Caco-2 (cell line): ENCODE data around the gene MFAP3. TPM values are rescaled to one million over a fixed set of nuclear protein-coding genes. Genes with fewer than 3 reads are reported as not detected.

Experiments
- BruUV-seq: library from RNA; stranded (reverse); fragments of 400-500 nt; replicated peaks from 2 replicates; lab custom pipeline; 2021; lab: Mats Ljungman, UMichigan
- CTCF ChIA-PET: fragments of 300-600 bp; sonication (Branson Sonifier 250); formaldehyde crosslinking; loops from one replicate; lab custom pipeline; 2022; ENCODE audit warnings: antibody characterized with exemption; lab: Charles Lee
- POLR2A ChIA-PET: fragments of 300-600 bp; sonication (Branson Sonifier 250); formaldehyde crosslinking; loops from one replicate; lab custom pipeline; 2022; ENCODE audit warnings: antibody characterized with exemption; lab: Charles Lee
- DNase-seq, 2 experiments: peaks; one replicate each; pipeline versions ENCODE4 v3.0.0 to v3.0.0-alpha.2; 2020 to 2022
- H3K27me3 ChIP-seq: replicated peaks from 2 replicates; pipeline ENCODE4 v1.6.0; 2011; ENCODE audit warnings: low read length; ENCODE audit not compliant: control insufficient read depth, insufficient read depth
- H3K36me3 ChIP-seq: 2 replicates; pipeline ENCODE4 v1.5.1; 2011; ENCODE audit warnings: low read length; ENCODE audit not compliant: control insufficient read depth, insufficient read depth
- H3K4me1 ChIP-seq: fragments of 250-450 bp; sonication (Bioruptor Pico); 2 replicates; pipeline ENCODE4 v1.5.1; 2020; ENCODE audit warnings: mild to moderate bottlenecking
- H3K4me3 ChIP-seq: 2 replicates; pipeline ENCODE4 v1.5.1; 2011; ENCODE audit warnings: low read depth, mild to moderate bottlenecking, control low read depth, low read length
- H3K9me3 ChIP-seq: fragments of 250-450 bp; sonication (Bioruptor Pico); 2 replicates; pipeline ENCODE4 v1.5.1; 2020; ENCODE audit warnings: mild to moderate bottlenecking, moderate library complexity
- H3K27ac Mint-ChIP-seq: one replicate; pipeline ENCODE4 v1.8.0; 2022; ENCODE audit warnings: mixed read lengths; ENCODE audit not compliant: unreplicated experiment
- H3K27me3 Mint-ChIP-seq: one replicate; pipeline ENCODE4 v1.8.0; 2022; ENCODE audit warnings: mixed read lengths; ENCODE audit not compliant: insufficient read depth, unreplicated experiment
- H3K36me3 Mint-ChIP-seq: one replicate; pipeline ENCODE4 v1.8.0; 2022; ENCODE audit warnings: mild to moderate bottlenecking, mixed read lengths; ENCODE audit not compliant: insufficient read depth, unreplicated experiment
- H3K4me1 Mint-ChIP-seq: one replicate; pipeline ENCODE4 v1.8.0; 2022; ENCODE audit warnings: low read depth, mixed read lengths; ENCODE audit not compliant: unreplicated experiment
- H3K4me3 Mint-ChIP-seq: one replicate; pipeline ENCODE4 v1.8.0; 2022; ENCODE audit warnings: mild to moderate bottlenecking, moderate library complexity, mixed read lengths; ENCODE audit not compliant: unreplicated experiment
- H3K9me3 Mint-ChIP-seq: one replicate; pipeline ENCODE4 v1.8.0; 2022; ENCODE audit warnings: mixed read lengths; ENCODE audit not compliant: unreplicated experiment
- intact Hi-C: fragments of 100-400 bp; cut with micrococcal nuclease; formaldehyde crosslinking; loops from one replicate; pipeline ENCODE4 v1.10.0; 2022; ENCODE audit not compliant: unreplicated experiment
- total RNA-seq: library from RNA; stranded (reverse); gene quantifications from 2 replicates; pipeline ENCODE4 v1.2.3, GENCODE V29; 2022
- TF ChIP-seq, protein P1 (sequence below), 2 experiments: fragments of 200-600 bp in 1 of 2; IDR thresholded peaks; 1 replicate in 1 of 2; 2 replicates in 1 of 2; pipeline versions ENCODE4 v1.5.1 to v1.8.0; 2011 to 2022; ENCODE audit warnings: antibody characterized with exemption in 1 of 2, control low read depth in 1 of 2, inconsistent platforms in 1 of 2, low read depth in 1 of 2, low read length in 1 of 2, mild to moderate bottlenecking in 1 of 2, moderate library complexity in 1 of 2; ENCODE audit not compliant: insufficient read depth in 1 of 2, severe bottlenecking in 1 of 2, unreplicated experiment in 1 of 2

Gene MFAP3
- total RNA-seq, 1 experiment from 2014 or later, result 24.1 TPM

GRCh38 chr5:154038261-154038706, 483 bp upstream of the MFAP3 start:
- Mint-ChIP-seq H3K27me3 (no peaks in the 10 kb centered on the region), H3K4me3 (peak overlapping the region; percentile 92), H3K36me3 (no peaks in the 10 kb centered on the region), H3K4me1 (peaks cover 6% of the 10 kb centered on the region), H3K9me3 (no peaks in the 10 kb centered on the region), H3K27ac (peak overlapping the region; percentile 89)
- ChIA-PET CTCF (interaction anchor here (1.0 to 1.2 kb wide), 4 partner anchors 34 to 367 kb away, joined by 3 to 7 read pairs (median 6); partner anchors contain the start of gene GALNT10), POLR2A (interaction anchor here (0.5 to 1.6 kb wide), 4 partner anchors 9 to 644 kb away, joined by 4 to 5 read pairs (median 4); partner anchors contain the start of gene GALNT10)
- DNase-seq, result peak in 1 of 2 experiments; percentile 45
- Histone ChIP-seq H3K4me3 (peak overlapping the region; percentile 54), H3K36me3 (no peaks in the 10 kb centered on the region), H3K4me1 (0 out of 2 replicates have a peak, but pooled peaks cover 4% of the 10 kb centered on the region), H3K27me3 (no peaks in the 10 kb centered on the region), H3K9me3 (no peaks in the 10 kb centered on the region)
- TF ChIP-seq, protein P1, sequence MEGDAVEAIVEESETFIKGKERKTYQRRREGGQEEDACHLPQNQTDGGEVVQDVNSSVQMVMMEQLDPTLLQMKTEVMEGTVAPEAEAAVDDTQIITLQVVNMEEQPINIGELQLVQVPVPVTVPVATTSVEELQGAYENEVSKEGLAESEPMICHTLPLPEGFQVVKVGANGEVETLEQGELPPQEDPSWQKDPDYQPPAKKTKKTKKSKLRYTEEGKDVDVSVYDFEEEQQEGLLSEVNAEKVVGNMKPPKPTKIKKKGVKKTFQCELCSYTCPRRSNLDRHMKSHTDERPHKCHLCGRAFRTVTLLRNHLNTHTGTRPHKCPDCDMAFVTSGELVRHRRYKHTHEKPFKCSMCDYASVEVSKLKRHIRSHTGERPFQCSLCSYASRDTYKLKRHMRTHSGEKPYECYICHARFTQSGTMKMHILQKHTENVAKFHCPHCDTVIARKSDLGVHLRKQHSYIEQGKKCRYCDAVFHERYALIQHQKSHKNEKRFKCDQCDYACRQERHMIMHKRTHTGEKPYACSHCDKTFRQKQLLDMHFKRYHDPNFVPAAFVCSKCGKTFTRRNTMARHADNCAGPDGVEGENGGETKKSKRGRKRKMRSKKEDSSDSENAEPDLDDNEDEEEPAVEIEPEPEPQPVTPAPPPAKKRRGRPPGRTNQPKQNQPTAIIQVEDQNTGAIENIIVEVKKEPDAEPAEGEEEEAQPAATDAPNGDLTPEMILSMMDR (IDR thresholded peaks at IDR 0.05; ENCODE audit: insufficient read depth in 1 of 2, low read depth in 1 of 2, low read length in 1 of 2, severe bottlenecking in 1 of 2, unreplicated experiment in 1 of 2), result no peak
- intact Hi-C loops, result loop anchor here (1.0 to 2.0 kb wide), 2 partner anchors 29 to 64 kb away; no protein-coding TSS in a partner anchor
- no TSS peak for BruUV-seq

DNA sequence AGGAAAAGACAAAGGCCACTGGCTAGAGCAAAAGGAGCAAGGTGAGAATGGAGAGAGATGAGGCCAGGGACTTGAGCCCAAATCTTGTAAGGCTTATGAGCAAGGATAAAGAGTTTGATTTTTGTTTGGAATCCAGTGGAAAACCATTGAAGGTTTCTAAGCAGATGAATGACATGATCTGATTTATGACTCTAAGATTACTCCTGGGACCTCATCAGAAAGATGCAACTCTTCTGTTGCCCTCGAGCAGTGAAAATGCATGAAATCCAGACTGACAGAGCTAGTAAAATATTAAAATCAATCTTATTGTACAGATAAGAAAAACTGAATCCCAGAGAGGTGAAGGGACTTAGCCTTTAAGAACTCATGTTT, 677 bp downstream of the MFAP3 start:
- no peaks in the 10 kb centered on the region for H3K36me3 ChIP-seq
- H3K27me3 ChIP-seq, result no peaks in the 10 kb centered on the region
- Mint-ChIP-seq H3K27ac (peak overlapping the region; percentile 89), H3K27me3 (no peaks in the 10 kb centered on the region), H3K4me3 (peak overlapping the region; percentile 92), H3K36me3 (no peaks in the 10 kb centered on the region), H3K9me3 (no peaks in the 10 kb centered on the region), H3K4me1 (peaks cover 6% of the 10 kb centered on the region)
- TF ChIP-seq, protein P1 (IDR thresholded peaks at IDR 0.05; ENCODE audit: insufficient read depth in 1 of 2, low read depth in 1 of 2, low read length in 1 of 2, severe bottlenecking in 1 of 2, unreplicated experiment in 1 of 2), result no peak
- peak overlapping the region; percentile 54 for H3K4me3 ChIP-seq
- H3K9me3 ChIP-seq, result no peaks in the 10 kb centered on the region
- no peak for DNase-seq
- no TSS peak for BruUV-seq
- CTCF ChIA-PET, result interaction anchor here (1.0 to 1.2 kb wide), 4 partner anchors 33 to 366 kb away, joined by 3 to 7 read pairs (median 6); partner anchors contain the start of gene GALNT10
- POLR2A ChIA-PET, result interaction anchor here (0.7 to 1.2 kb wide), 2 partner anchors 16 to 150 kb away, joined by 3 to 4 read pairs; no protein-coding TSS in a partner anchor
- intact Hi-C loops, result loop anchor here (2.0 kb wide), 1 partner anchor 27 kb away; no protein-coding TSS in a partner anchor
- H3K4me1 ChIP-seq, result 0 out of 2 replicates have a peak, but pooled peaks cover 4% of the 10 kb centered on the region

GRCh38 chr5:154042766-154043165, 4.0 kb downstream of the MFAP3 start:
- H3K4me3 ChIP-seq, result no peak overlapping the region
- no peaks in the 10 kb centered on the region for H3K27me3 Mint-ChIP-seq
- H3K9me3 ChIP-seq, result no peaks in the 10 kb centered on the region
- ChIA-PET CTCF (no interaction called here), POLR2A (interaction anchor here (0.6 kb wide), 1 partner anchor 21 kb away, joined by 3 read pairs; no protein-coding TSS in a partner anchor)
- intact Hi-C loops, result no loop called here
- no peaks in the 10 kb centered on the region for H3K27me3 ChIP-seq
- no peak overlapping the region for H3K27ac Mint-ChIP-seq
- no peak overlapping the region for H3K4me3 Mint-ChIP-seq
- H3K36me3 Mint-ChIP-seq, result no peaks in the 10 kb centered on the region
- H3K4me1 Mint-ChIP-seq, result no peaks in the 10 kb centered on the region
- no TSS peak for BruUV-seq
- H3K4me1 ChIP-seq, result 0 out of 2 replicates have a peak, but pooled peaks cover 4% of the 10 kb centered on the region
- TF ChIP-seq, protein P1 (IDR thresholded peaks at IDR 0.05; ENCODE audit: insufficient read depth in 1 of 2, low read depth in 1 of 2, low read length in 1 of 2, severe bottlenecking in 1 of 2, unreplicated experiment in 1 of 2), result no peak
- DNase-seq, result no peak
- no peaks in the 10 kb centered on the region for H3K36me3 ChIP-seq
- no peaks in the 10 kb centered on the region for H3K9me3 Mint-ChIP-seq
